ENCODE data around the gene NPPB.

NPPB gene

DNA sequence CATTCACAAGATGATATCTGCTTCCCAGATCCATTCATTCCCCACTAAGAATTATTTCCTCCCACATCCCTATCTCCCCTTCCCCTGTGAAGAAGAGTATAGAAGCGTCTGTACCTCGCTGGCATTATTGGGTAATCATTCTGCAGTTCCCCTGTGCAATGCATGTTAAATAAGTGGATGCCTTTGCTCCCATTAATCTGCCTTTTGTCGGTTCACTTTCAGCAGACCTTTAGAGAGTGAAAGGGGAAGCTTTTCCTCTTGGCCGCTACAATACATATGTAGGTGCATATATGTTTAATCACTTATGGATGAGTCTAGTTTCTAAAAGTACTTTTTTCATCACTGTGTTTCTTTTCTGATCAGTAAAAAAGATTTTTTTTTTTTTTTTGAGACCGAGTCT lies 45.7 kb downstream of the NPPB start:
- Histone ChIP-seq H3K27me3 (ENCODE audit: insufficient read depth, low read depth) (no peaks in the 10 kb centered on the region), H3K9ac (no peak overlapping the region), H3K36me3 (ENCODE audit: insufficient read depth) (no peaks in the 10 kb centered on the region), H3K4me1 (ENCODE audit: low read depth, poor library complexity, severe bottlenecking) (peaks cover 8% of the 10 kb centered on the region), H3K27ac (no peak overlapping the region), H3K79me2 (ENCODE audit: insufficient read depth, low read depth) (no peaks in the 10 kb centered on the region; the same call in 1 of the 2 replicates), H4K20me1 (ENCODE audit: insufficient read depth) (no peaks in the 10 kb centered on the region), H3K4me3 (IDR thresholded peaks at IDR 0.05; ENCODE audit: insufficient read depth, low read depth, low read length) (no peak overlapping the region), H2AFZ (ENCODE audit: low read depth) (no peak overlapping the region), H3K4me2 (no peak overlapping the region)
- TF ChIP-seq, protein P1, sequence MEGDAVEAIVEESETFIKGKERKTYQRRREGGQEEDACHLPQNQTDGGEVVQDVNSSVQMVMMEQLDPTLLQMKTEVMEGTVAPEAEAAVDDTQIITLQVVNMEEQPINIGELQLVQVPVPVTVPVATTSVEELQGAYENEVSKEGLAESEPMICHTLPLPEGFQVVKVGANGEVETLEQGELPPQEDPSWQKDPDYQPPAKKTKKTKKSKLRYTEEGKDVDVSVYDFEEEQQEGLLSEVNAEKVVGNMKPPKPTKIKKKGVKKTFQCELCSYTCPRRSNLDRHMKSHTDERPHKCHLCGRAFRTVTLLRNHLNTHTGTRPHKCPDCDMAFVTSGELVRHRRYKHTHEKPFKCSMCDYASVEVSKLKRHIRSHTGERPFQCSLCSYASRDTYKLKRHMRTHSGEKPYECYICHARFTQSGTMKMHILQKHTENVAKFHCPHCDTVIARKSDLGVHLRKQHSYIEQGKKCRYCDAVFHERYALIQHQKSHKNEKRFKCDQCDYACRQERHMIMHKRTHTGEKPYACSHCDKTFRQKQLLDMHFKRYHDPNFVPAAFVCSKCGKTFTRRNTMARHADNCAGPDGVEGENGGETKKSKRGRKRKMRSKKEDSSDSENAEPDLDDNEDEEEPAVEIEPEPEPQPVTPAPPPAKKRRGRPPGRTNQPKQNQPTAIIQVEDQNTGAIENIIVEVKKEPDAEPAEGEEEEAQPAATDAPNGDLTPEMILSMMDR (conservative IDR thresholded peaks at IDR 0.05; ENCODE audit: low read depth, low read length) = no peak

All from KMS-11 (cell line).